K562 (cell line): ENCODE measurements around the gene LRMDA. TPM values are rescaled to one million over a fixed set of nuclear protein-coding genes. Genes with fewer than 3 reads are reported as not detected.

ENCODE experiments used
- ATAC-seq: fragments of 200-7000 bp; cut with Tn5 transposase; 3 replicates; pipeline ENCODE4 v1.9.1; 2020; ENCODE audit warnings: moderate library complexity
- BruUV-seq: library from RNA; stranded (reverse); fragments of 400-500 nt; replicated peaks from 2 replicates; lab custom pipeline; 2021; lab: Mats Ljungman, UMichigan
- CTCF ChIA-PET: fragments of 300-600 bp; formaldehyde crosslinking; extraction: SDS; loops from one replicate; lab custom pipeline; 2021; ENCODE audit warnings: low intra/inter-chr PET ratio; lab: Yijun Ruan, JAX
- POLR2A ChIA-PET: fragments of 300-600, 350-650 bp; sonication (Branson Sonifier 250); formaldehyde crosslinking; extraction: SDS; loops from one replicate; lab custom pipeline; 2021; ENCODE audit warnings: antibody characterized with exemption, inconsistent platforms; lab: Yijun Ruan, JAX
- DNase-seq, 4 experiments: peaks; one replicate each; pipeline versions ENCODE4 v3.0.0 to v3.0.0-alpha.2; 2011 to 2018; ENCODE audit warnings: low spot score in 3 of 4, mixed read lengths in 3 of 4; ENCODE audit errors: extremely low read depth in 1 of 4
- FAIRE-seq: peaks from 2 replicates; lab custom pipeline; 2011; peaks lifted over from hg19 to GRCh38; lab: Jason Lieb, UNC
- H2AFZ ChIP-seq: 2 replicates; pipeline ENCODE4 v1.6.0; 2011; ENCODE audit warnings: low read depth, low read length, control low read depth, inconsistent platforms
- H3K27ac ChIP-seq: fragments of 200-600 bp; 3 replicates; pipeline ENCODE4 v1.8.0; 2011; ENCODE audit warnings: low read depth, mild to moderate bottlenecking, control low read depth, inconsistent platforms, low read length, moderate library complexity, mixed read lengths; ENCODE audit errors: extremely low read depth
- H3K27me3 ChIP-seq, 2 experiments: fragments of 300-600 bp in 1 of 2; 2 replicates in 1 of 2; 3 replicates in 1 of 2; pipeline versions ENCODE4 v1.6.0 to v1.8.0; 2011; ENCODE audit warnings: inconsistent platforms in 2 of 2, low read length in 2 of 2, mild to moderate bottlenecking in 1 of 2, mixed read lengths in 1 of 2, moderate library complexity in 1 of 2; ENCODE audit not compliant: control insufficient read depth in 2 of 2, insufficient read depth in 2 of 2
- H3K36me3 ChIP-seq: fragments of 300-600 bp; 3 replicates; pipeline ENCODE4 v1.8.0; 2011; ENCODE audit warnings: mild to moderate bottlenecking, low read length, inconsistent platforms; ENCODE audit not compliant: control insufficient read depth, insufficient read depth
- H3K4me1 ChIP-seq, 2 experiments: fragments of 200-600 bp in 1 of 2; replicated peaks in 1 of 2; 2 replicates in 1 of 2; 3 replicates in 1 of 2; pipeline versions ENCODE4 v1.5.1 to v1.8.0; 2011; ENCODE audit warnings: inconsistent platforms in 2 of 2, low read length in 2 of 2, mild to moderate bottlenecking in 1 of 2, mixed read lengths in 1 of 2, moderate library complexity in 1 of 2; ENCODE audit not compliant: control insufficient read depth in 2 of 2, insufficient read depth in 2 of 2
- H3K4me2 ChIP-seq: 2 replicates; pipeline ENCODE4 v1.6.1; 2011; ENCODE audit warnings: low read length, control low read depth, inconsistent platforms, mixed read lengths; ENCODE audit not compliant: insufficient read depth
- H3K4me3 ChIP-seq: fragments of 200-600 bp; sonication (generic), shearing (Covaris generic); 2 replicates; pipeline ENCODE4 v1.5.1; 2016; ENCODE audit warnings: control low read depth, inconsistent platforms
- H3K79me2 ChIP-seq: fragments of 200-600 bp; 3 replicates; pipeline ENCODE4 v1.8.0; 2011; ENCODE audit warnings: low read length, inconsistent platforms; ENCODE audit not compliant: control insufficient read depth, insufficient read depth
- H3K9ac ChIP-seq, 2 experiments: 2 replicates each; pipeline versions ENCODE4 v1.6.0 to v1.6.1; 2011; ENCODE audit warnings: low read depth in 2 of 2, low read length in 2 of 2, control low read depth in 1 of 2, inconsistent platforms in 1 of 2, mild to moderate bottlenecking in 1 of 2, mixed read lengths in 1 of 2; ENCODE audit not compliant: insufficient read depth in 1 of 2
- H3K9me1 ChIP-seq: one replicate; pipeline ENCODE4 v1.6.0; 2011; ENCODE audit warnings: inconsistent platforms, mild to moderate bottlenecking, low read length, moderate library complexity; ENCODE audit not compliant: control insufficient read depth, insufficient read depth
- H3K9me3 ChIP-seq: replicated peaks from 2 replicates; pipeline ENCODE4 v1.5.1; 2011; ENCODE audit warnings: low read depth, low read length, inconsistent platforms; ENCODE audit not compliant: control insufficient read depth, insufficient read depth
- H4K20me1 ChIP-seq: replicated peaks from 2 replicates; pipeline ENCODE4 v1.6.1; 2011; ENCODE audit warnings: low read length, inconsistent platforms, mixed read lengths; ENCODE audit not compliant: control insufficient read depth, insufficient read depth
- KDM5B ChIP-seq: fragments of 200-600 bp; sonication (generic); IDR thresholded peaks from 2 replicates; pipeline ENCODE4 v1.6.1; 2012; ENCODE audit warnings: low read depth, mild to moderate bottlenecking, moderate library complexity, low read length, control low read depth, inconsistent platforms; ENCODE audit not compliant: insufficient replicate concordance
- MED1 ChIP-seq: sonication (generic); formaldehyde crosslinking; IDR thresholded peaks from 2 replicates; pipeline ENCODE4 v1.8.1; 2023; ENCODE audit warnings: missing genetic modification reagents, borderline replicate concordance
- WGBS: fragments of 100-300 bp; shearing (Covaris generic); methylation state at CpG from one replicate; pipeline ENCODE4 v1.1.6; 2016; ENCODE audit warnings: low coverage, mixed read lengths; ENCODE audit not compliant: insufficient coverage; ENCODE audit errors: missing lambda C conversion rate; 5-methylcytosine and 5-hydroxymethylcytosine counted together
- in situ Hi-C: fragments of 300-500 bp; cut with MboI; formaldehyde crosslinking; loops from 4 replicates; pipeline ENCODE4 v1.15.0; 2018; ENCODE audit warnings: inconsistent platforms, mixed read lengths
- intact Hi-C: fragments of 100-400 bp; cut with micrococcal nuclease; formaldehyde crosslinking; loops from 2 replicates; pipeline ENCODE4 v1.14.2; 2022
- polyA plus RNA-seq, 8 experiments: library from polyadenylated mRNA; depleted of rRNA in 4 of 8; stranded (reverse) in 5 of 8; unstranded in 3 of 8; fragments of >200 nt; fragmentation: Nextera tagmentation in 2 of 8; fragmentation: Illumina TruSeq in 1 of 8; extraction: Ambion mirVana in 2 of 8; extraction: Trizol in 1 of 8; gene quantifications; 2 replicates each; pipeline versions ENCODE4 v1.2.1 to v1.2.3, GENCODE V29; 2011 to 2014; ENCODE audit warnings: inconsistent platforms in 1 of 8, missing spikeins in 1 of 8
- total RNA-seq, 7 experiments: library from RNA; depleted of rRNA in 6 of 7; stranded (reverse); fragments of >200 nt in 6 of 7; fragmentation: Illumina TruSeq in 2 of 7; extraction: Trizol in 2 of 7; gene quantifications; 2 replicates each; pipeline versions ENCODE4 v1.2.1 to v1.2.3, GENCODE V29; 2011 to 2021; ENCODE audit warnings: low replicate concordance in 1 of 7
- TF ChIP-seq, protein P1 (sequence below), 3 experiments: fragments of 200-800 bp in 1 of 3; fragments of 250-450 bp in 1 of 3; fragments of 450-650 bp in 1 of 3; sonication (Bioruptor Pico) in 1 of 3; sonication (Bioruptor generic) in 1 of 3; formaldehyde crosslinking in 1 of 3; IDR thresholded peaks; 2 replicates each; pipeline versions ENCODE4 v1.6.1 to v1.8.0; 2016 to 2022; ENCODE audit warnings: mild to moderate bottlenecking in 2 of 3, missing genetic modification characterization in 2 of 3, missing compliant biosample characterization in 1 of 3, moderate library complexity in 1 of 3
- TF ChIP-seq, protein P2 (sequence below), 2 experiments: fragments of 450-650 bp in 1 of 2; sonication (generic) in 1 of 2; formaldehyde crosslinking in 1 of 2; IDR thresholded peaks; 2 replicates each; pipeline versions ENCODE4 v1.7.1 to v1.9.0; 2016 to 2022; ENCODE audit warnings: inconsistent platforms in 1 of 2, mild to moderate bottlenecking in 1 of 2, missing genetic modification reagents in 1 of 2

Gene LRMDA
- total and polyA plus RNA-seq, 9 of the 15 experiments (the other 6 are each of a cell fraction or from before 2014, with no cell fraction given): 0.25 TPM; not detected in 8

DNA sequence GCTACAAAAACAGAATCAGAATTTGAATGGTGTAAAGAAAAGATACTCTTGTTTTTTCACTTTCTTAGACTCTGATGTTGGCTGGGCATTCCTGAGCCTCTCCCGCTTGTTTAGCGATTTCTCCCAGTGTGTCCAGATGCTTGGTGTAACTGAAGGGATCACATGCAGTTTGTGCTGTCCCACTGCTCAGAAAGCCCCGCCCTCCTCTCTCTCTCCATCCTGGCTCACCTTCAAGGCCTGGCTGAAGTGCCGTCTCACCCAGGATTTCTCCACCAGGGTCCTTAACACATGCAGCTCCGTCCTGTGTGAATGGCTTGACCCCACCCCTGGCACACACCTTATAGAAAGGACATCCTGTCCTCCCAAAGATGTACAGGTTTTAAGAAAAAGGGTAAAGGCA lies 437.1 kb downstream of the LRMDA start (continued):
- TF ChIP-seq, protein P1, sequence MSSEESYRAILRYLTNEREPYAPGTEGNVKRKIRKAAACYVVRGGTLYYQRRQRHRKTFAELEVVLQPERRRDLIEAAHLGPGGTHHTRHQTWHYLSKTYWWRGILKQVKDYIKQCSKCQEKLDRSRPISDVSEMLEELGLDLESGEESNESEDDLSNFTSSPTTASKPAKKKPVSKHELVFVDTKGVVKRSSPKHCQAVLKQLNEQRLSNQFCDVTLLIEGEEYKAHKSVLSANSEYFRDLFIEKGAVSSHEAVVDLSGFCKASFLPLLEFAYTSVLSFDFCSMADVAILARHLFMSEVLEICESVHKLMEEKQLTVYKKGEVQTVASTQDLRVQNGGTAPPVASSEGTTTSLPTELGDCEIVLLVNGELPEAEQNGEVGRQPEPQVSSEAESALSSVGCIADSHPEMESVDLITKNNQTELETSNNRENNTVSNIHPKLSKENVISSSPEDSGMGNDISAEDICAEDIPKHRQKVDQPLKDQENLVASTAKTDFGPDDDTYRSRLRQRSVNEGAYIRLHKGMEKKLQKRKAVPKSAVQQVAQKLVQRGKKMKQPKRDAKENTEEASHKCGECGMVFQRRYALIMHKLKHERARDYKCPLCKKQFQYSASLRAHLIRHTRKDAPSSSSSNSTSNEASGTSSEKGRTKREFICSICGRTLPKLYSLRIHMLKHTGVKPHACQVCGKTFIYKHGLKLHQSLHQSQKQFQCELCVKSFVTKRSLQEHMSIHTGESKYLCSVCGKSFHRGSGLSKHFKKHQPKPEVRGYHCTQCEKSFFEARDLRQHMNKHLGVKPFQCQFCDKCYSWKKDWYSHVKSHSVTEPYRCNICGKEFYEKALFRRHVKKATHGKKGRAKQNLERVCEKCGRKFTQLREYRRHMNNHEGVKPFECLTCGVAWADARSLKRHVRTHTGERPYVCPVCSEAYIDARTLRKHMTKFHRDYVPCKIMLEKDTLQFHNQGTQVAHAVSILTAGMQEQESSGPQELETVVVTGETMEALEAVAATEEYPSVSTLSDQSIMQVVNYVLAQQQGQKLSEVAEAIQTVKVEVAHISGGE (CRISPR knock-in tag; IDR thresholded peaks at IDR 0.05): no peak
- TF ChIP-seq, all 486 proteins: peak for 0

DNA sequence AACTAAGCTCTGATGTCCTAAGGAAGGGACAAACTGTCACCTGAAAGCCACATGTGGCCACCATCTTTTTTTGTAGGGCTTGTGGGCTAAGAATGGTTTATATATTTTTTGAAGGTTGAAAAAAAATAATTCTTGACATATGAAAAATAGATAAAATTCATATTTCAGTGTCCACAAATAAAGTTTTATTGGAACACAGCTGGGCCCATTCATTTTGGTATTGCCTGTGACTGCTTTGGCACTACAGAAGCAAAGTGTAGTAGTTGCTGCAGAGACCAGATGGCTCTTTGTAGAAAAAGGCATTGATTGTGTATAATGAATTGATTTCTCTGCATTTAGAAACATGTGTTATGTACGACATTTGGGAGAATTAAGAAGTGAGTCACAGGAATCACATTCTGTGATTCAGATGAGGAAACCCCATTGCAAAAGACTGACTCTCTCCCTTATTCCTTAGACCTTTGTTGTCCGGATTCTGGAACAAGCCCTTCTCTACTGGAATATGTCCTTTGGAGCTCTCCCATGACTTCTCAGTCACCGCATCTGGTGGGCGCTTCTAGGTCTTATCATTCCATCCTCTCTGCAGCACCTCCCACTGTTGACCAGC lies 438.7 kb downstream of the LRMDA start:
- H3K36me3 ChIP-seq: no peaks in the 10 kb centered on the region
- no peaks in the 10 kb centered on the region; a peak in 1 of 5 replicates for H3K27me3 ChIP-seq
- no TSS peak for BruUV-seq
- no peak for ATAC-seq
- WGBS: 0% methylated on average over 4 of the region's 4 CpGs
- H3K9ac ChIP-seq: no peak overlapping the region
- no peaks in the 10 kb centered on the region for H3K9me1 ChIP-seq
- TF ChIP-seq KDM5B (no peak), MED1 (CRISPR knock-in tag) (no peak)
- TF ChIP-seq, protein P2, sequence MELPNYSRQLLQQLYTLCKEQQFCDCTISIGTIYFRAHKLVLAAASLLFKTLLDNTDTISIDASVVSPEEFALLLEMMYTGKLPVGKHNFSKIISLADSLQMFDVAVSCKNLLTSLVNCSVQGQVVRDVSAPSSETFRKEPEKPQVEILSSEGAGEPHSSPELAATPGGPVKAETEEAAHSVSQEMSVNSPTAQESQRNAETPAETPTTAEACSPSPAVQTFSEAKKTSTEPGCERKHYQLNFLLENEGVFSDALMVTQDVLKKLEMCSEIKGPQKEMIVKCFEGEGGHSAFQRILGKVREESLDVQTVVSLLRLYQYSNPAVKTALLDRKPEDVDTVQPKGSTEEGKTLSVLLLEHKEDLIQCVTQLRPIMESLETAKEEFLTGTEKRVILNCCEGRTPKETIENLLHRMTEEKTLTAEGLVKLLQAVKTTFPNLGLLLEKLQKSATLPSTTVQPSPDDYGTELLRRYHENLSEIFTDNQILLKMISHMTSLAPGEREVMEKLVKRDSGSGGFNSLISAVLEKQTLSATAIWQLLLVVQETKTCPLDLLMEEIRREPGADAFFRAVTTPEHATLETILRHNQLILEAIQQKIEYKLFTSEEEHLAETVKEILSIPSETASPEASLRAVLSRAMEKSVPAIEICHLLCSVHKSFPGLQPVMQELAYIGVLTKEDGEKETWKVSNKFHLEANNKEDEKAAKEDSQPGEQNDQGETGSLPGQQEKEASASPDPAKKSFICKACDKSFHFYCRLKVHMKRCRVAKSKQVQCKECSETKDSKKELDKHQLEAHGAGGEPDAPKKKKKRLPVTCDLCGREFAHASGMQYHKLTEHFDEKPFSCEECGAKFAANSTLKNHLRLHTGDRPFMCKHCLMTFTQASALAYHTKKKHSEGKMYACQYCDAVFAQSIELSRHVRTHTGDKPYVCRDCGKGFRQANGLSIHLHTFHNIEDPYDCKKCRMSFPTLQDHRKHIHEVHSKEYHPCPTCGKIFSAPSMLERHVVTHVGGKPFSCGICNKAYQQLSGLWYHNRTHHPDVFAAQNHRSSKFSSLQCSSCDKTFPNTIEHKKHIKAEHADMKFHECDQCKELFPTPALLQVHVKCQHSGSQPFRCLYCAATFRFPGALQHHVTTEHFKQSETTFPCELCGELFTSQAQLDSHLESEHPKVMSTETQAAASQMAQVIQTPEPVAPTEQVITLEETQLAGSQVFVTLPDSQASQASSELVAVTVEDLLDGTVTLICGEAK (IDR thresholded peaks at IDR 0.05): peak; percentile 57
- TF ChIP-seq, protein P2 (CRISPR knock-in tag; IDR thresholded peaks at IDR 0.05): no peak
- no peaks in the 10 kb centered on the region for H3K79me2 ChIP-seq
- H3K4me3 ChIP-seq: no peak overlapping the region
- H3K4me2 ChIP-seq: no peak overlapping the region
- no peak for DNase-seq
- H3K9me3 ChIP-seq: no peaks in the 10 kb centered on the region
- in situ Hi-C loops (no loop called here), intact Hi-C loops (no loop called here)
- H3K4me1 ChIP-seq: no peaks in the 10 kb centered on the region
- POLR2A ChIA-PET: no interaction called here
- no peak overlapping the region for H3K27ac ChIP-seq
- FAIRE-seq: no peak
- no peak overlapping the region for H2AFZ ChIP-seq
- no peaks in the 10 kb centered on the region for H4K20me1 ChIP-seq
- CTCF ChIA-PET: no interaction called here
